KG1 (cell line): ENCODE data around the gene CPZ.

Source experiments
- DNase-seq: peaks from one replicate; lab custom pipeline; 2025; lab: John Stamatoyannopoulos, UW

The CPZ gene

GRCh38 chr4:8592366-8593263 is at the start of gene CPZ:
Gene CPZ, plus strand, starts transcription at chr4:8592765. Its CDS starts 69 bp downstream, at chr4:8592834.
- no peak for DNase-seq

- no peak for DNase-seq
Measured at GRCh38 chr4:8542776-8543525, 49.6 kb upstream of the CPZ start.

- no peak for DNase-seq
Measured at GRCh38 chr4:8543623-8544022, 48.9 kb upstream of the CPZ start.

- no peak for DNase-seq
Measured at GRCh38 chr4:8544282-8544681, 48.3 kb upstream of the CPZ start.

- DNase-seq, result no peak
Measured at GRCh38 chr4:8544741-8545438, 47.7 kb upstream of the CPZ start.

- DNase-seq, result no peak
Measured at GRCh38 chr4:8545439-8545765, 47.2 kb upstream of the CPZ start.

GRCh38 chr4:8546766-8547107 is 45.8 kb upstream of the CPZ start:
- no peak for DNase-seq

GRCh38 chr4:8547108-8547911 is 45.3 kb upstream of the CPZ start:
- DNase-seq, result no peak

GRCh38 chr4:8547912-8548730 is 44.4 kb upstream of the CPZ start:
- DNase-seq, result no peak

- no peak for DNase-seq
Measured at GRCh38 chr4:8548731-8549351, 43.7 kb upstream of the CPZ start.

- no peak for DNase-seq
Measured at GRCh38 chr4:8549352-8549931, 43.1 kb upstream of the CPZ start.

GRCh38 chr4:8550691-8551090 is 41.9 kb upstream of the CPZ start:
- no peak for DNase-seq

- DNase-seq, result no peak
Measured at GRCh38 chr4:8552024-8552423, 40.5 kb upstream of the CPZ start.

GRCh38 chr4:8552581-8553205 is 39.9 kb upstream of the CPZ start:
- DNase-seq, result no peak

GRCh38 chr4:8553216-8553615 is 39.3 kb upstream of the CPZ start:
- no peak for DNase-seq

- no peak for DNase-seq
Measured at GRCh38 chr4:8553991-8554405, 38.6 kb upstream of the CPZ start.

GRCh38 chr4:8554555-8555100 is 37.9 kb upstream of the CPZ start:
- DNase-seq, result no peak

- DNase-seq, result no peak
Measured at GRCh38 chr4:8555716-8556115, 36.8 kb upstream of the CPZ start.

- no peak for DNase-seq
Measured at GRCh38 chr4:8556341-8557150, 36.0 kb upstream of the CPZ start.
